CMK (cell line): ENCODE measurements around the gene TMEM219.
"Not testable (repeated sequence)": the region's sequence is repeated elsewhere in the genome, so short reads cannot be mapped to it uniquely, and the experiment has no call there.

Source experiments
- DNase-seq: peaks from one replicate; pipeline ENCODE4 v3.0.0-alpha.2; 2010; ENCODE audit warnings: low read depth

Gene TMEM219

GRCh38 chr16:29961479-29962343 lies at the start of gene TMEM219:
Gene TMEM219 (plus strand): TSS chr16:29962079. CDS start chr16:29963144, 1,065 bp downstream.
- DNase-seq = peak; percentile 91

GRCh38 chr16:29912087-29912486 lies 49.8 kb upstream of the TMEM219 start:
- no peak for DNase-seq

DNA sequence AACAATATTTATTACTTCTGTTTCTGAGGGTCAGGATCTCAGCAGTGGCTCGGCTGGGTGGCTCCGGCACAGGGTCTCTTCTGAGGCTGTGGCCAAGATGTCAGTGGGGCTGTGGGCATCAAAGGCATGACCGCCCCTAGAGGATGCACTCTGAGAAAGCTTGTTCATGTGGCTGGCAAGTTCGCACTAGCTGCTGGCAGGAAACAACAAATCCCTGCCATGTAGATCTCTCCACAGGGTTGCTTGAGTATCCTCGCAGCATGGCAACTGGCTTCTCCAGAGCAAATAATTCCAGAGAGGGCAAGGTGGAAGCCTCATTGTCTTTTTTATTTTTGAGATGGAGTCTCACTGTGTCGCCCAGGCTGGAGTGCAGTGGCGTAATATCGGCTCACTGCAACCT lies 48.4 kb upstream of the TMEM219 start:
- DNase-seq = no peak

DNA sequence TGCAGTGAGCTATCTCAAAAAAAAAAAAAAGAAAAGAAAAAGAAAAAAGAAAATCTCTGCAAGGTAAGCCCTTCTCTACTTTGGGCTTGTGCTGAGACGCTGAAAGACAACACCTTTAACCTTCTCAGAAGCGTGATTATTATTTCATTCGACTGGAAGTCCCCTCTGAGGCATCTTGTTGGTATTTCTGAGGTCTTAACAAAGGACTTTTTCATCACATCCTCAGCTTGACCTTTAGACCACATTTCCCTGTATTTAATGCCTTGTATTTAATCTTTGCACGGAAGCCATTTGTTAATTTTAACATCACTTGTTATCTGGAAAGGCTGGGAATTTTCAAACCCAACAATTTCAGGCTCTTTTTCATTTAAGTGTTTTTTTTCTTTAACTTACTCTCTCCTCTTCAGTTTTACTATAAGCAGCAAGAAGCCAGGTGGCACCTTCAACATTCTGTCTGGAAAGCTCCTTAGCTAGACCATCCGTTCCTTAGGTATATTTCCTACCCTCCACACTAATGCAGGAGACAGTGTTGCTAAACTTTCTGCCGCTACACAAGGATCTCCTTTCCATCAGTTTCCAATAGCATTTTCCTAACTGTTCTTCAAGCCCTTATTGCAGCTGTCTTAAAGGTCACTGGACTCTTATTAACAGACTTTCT lies 46.2 kb upstream of the TMEM219 start:
- no peak for DNase-seq

DNA sequence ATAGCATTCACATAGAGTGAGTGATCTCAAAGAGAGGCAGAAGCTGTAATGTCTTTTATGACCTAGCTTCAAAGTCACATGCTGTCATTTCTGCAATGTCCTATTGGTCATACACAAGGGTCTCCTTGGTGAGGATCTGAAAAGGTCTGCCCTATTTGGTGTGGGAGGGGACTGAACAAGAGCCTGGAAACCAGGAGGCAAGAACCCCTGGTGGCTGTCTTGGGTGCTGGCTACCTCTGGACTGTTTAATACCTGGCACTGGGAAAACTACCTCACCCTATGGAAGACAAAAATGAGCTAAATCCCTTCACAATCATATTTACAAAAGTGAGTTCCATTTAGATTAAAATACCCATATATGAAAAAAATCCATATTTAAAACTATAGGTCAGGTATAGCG lies 44.9 kb upstream of the TMEM219 start:
- no peak for DNase-seq

- DNase-seq = no peak
These were observed 41.4 kb upstream of the TMEM219 start for GRCh38 chr16:29920288-29921033.

DNA sequence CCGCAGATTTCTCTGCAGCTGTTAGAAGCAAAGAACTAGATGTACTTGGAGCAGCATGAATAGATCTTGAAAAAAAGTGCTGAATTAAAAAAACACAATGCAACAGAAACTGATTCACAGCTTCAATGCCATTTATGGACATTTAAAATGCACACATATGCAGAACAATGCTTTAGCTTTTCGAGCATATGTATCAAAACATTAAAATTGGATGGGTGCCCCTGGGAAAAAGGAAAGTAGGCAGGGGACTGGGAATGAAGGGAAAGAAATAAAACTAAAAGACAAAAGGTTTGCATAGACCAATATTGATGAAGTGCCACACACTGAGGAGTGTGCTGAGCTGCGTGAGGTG lies 40.9 kb upstream of the TMEM219 start:
- no peak for DNase-seq

DNA sequence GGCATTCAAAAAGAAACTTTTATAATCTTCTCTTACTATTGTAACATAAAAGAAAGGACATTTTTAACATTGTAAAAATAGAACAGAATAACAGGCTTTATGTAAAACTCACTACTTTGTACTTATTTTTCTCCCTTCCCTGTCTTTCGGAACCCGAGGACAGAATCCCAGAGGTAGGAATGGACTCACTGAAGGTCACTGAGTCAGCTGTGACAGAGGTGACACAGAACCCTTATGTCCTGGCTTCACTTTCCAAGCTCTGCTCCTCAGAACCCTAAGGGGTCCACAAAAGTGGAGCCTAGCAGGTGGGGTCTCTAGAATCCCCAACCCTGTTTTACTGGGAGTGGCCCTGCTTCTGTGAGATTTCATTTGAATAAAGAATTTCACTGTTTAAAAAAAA lies 39.6 kb upstream of the TMEM219 start:
- DNase-seq = no peak

DNA sequence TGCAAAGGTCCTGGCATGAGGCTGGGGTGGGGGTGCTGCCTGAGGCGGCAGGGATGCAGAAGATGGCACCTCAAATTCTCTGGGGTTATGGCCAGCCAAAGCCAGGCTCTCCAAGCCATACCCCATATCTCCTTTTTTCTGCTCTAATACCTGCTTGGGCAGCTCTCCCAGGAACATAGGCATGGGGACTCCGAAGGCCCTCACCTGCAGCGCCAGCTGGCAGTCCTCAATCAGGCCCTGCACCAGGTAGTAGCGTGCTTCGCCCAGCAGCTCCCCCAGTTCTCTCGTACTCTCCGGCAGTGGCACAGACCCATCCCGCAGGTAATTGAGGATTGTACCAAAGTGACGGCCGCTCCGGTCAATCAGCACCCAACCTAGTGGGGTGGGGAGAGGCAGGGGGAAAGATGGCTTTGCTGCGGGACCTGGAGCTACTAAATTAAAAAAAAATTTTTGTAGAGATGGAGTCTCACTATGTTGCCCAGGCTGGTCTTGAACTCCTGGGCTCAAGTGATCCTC lies 38.8 kb upstream of the TMEM219 start:
- no peak for DNase-seq

GRCh38 chr16:29925105-29925756 lies 36.6 kb upstream of the TMEM219 start:
- peak; percentile 20 for DNase-seq

DNA sequence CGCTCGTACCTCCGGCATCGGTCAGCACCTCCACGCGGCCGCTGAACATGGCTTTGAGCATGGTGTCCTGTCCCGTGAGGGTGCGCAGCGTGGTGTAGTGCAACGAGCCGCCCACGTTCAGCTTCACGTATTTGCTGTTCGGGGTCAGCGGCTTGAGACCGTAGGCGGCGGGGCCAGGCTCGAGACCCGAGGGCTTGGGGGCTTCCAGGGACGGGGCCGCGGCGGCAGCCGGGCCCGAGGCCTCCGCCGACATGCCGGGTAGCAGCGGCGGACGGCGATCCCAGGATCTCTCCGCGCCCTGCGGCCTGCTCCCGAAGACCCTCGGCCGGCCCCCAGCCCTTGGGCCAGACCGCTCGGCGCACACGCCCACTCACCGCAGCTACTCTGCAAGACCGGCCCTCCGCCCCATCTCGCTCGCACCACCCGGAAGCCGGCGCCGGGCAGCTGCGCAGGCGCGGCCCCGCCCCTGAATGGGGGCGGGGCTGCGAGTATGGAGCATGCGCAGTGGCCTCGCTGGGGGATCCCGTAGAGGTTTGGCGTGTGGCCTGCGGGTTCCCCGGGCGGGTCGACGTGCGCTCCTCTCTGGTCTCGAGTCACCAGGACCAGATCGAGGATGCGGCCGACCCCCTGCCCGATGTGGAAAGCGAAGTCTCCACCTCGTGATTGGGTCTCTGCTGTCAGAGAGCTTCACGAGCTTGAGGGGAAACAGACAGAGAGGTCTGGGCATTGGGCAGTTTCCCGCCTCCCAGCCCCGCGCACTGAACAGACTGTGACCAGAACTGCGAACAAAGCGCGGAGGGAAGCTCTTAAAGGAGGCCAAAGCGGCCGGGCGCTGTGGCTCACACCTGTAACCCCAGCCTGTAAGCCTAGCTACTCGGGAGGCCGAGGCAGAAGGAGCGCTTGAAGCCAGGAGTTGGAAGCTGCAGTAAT lies 35.8 kb upstream of the TMEM219 start, which contains the start of gene KCTD13:
Gene KCTD13 (minus strand): TSS at position 446 of the 930 bp plus-strand sequence. CDS start 193 bp downstream, at position 253.
- DNase-seq = peak; percentile 75

- DNase-seq = no peak
These were observed 35.2 kb upstream of the TMEM219 start for GRCh38 chr16:29926711-29927052.

- DNase-seq = no peak
These were observed 34.6 kb upstream of the TMEM219 start for GRCh38 chr16:29927070-29927905.

DNA sequence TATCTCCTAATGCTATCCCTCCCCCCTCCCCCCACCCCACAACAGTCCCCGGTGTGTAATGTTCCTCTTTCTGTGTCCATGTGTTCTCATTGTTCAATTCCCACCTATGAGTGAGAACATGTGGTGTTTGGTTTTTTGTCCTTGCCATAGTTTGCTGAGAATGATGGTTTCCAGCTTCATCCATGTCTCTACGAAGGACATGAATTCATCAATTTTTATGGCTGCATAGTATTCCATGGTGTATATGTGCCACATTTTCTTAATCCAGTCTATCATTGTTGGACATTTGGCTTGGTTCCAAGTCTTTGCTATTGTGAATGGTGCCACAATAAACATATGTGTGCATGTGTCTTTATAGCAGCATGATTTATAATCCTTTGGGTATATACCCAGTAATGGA lies 30.1 kb upstream of the TMEM219 start:
- not testable (repeated sequence) for DNase-seq

GRCh38 chr16:29940656-29941055 lies 21.2 kb upstream of the TMEM219 start:
- no peak for DNase-seq

DNA sequence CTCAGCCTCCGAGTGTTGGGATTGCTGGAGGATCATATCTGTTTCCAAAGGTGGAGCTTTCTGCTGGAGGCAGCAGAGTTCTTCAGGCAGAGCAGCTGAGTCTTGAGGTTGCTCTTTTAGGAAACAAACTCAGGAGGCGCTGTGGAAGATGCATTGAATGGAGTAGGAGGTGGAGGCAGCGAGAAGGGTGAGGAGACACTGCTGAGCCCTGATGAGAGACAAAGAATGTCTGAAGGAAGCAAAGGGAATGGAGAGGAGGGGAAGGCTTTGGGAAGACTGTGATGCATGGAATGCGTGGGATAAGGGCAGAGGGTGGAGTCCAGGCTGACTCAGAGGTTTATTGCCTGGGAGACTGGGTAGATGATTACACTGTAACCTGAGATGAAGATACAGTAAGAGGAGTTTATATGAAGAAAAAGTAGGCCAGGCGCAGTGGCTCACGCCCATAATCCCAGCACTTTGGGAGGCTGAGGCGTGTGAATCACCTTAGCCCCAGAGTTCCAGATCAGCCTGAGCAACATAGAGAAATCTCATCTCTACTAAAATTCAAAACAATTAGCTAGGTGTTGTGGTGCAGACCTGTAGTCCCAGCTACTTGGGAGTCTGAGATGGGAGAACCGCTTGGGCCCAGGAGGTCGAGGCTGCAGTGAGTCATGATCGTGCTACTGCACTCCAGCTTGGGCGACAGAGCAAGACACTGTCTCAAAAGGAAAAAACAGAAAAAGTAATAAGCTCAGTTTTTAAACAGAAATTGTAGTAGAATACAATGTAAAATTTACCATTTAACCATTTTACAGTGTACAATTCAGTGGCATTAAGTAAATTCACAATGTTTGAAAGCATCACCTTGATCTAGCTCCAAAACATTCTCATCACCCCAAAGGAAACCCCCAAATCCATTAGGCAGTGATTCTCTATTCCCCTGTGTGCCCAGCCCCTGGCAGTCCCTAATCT lies 17.8 kb upstream of the TMEM219 start:
- peak; percentile 29 for DNase-seq

DNA sequence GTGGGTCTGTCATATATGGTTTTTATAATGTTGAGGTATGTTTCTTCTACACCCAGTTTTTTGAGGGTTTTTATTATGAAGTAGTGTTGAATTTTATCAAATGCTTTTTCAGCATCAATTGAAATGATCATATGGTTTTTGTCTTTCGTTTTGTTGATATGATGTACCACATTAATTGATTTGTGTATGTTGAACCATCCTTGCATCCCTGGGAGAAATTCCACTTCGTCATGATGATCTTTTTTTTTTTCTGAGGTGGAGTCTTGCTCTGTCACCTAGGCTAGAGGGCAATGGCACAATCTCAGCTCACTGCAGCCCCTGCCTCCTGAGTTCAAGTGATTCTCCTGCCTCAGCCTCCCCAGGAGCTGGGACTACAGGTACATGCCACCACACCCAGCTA lies 14.0 kb upstream of the TMEM219 start:
- no peak for DNase-seq

DNA sequence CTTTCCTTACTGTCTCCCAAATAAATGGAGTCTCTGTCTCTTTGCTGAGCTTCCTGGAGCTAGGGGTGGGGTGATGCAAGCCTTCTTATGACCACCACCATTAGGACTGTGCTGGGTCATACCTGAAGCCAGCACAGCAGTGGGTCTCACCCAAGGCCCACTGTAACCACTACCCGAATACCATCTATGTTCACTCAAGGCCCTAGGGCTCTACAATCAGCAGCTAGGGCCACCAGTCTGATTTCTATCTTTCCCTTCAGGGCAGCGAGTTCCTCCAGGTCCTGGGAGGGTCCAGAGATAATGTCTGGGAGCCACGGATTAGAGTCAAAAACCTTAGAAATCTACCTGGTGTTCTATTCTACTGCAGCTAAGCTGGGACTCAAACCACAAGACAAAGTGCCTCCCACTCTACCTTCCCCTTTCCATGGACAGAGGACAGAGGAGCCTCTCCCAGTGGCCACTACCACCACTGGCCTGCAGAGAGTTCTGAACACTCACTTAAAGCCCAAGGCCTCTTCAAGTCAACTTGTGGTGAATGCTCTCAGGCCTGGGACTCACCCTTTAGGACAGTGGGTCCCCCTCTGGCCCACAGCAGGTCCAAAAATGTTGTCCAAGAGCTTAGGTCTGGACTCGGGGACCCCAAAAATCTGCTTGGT lies 10.9 kb upstream of the TMEM219 start:
- DNase-seq = no peak
